A549 (cell line): ENCODE data around the gene ZNF501. TPM values are rescaled to one million over a fixed set of nuclear protein-coding genes. Genes with fewer than 3 reads are reported as not detected.

ENCODE experiments used
- ATAC-seq, 2 experiments: fragments of 200-7000 bp in 1 of 2; fragments of >200 bp in 1 of 2; cut with Nextera tagmentation in 1 of 2; cut with Tn5 transposase in 1 of 2; 3 replicates each; pipeline versions ENCODE4 v1.8.0 to v1.9.1; 2018 to 2020; ENCODE audit warnings: mild to moderate bottlenecking in 1 of 2, moderate library complexity in 1 of 2
- CTCF ChIA-PET: fragments of 300-600 bp; sonication (Branson Sonifier 250); formaldehyde crosslinking; extraction: SDS; loops from one replicate; lab custom pipeline; 2021; ENCODE audit warnings: antibody characterized with exemption, inconsistent platforms; lab: Yijun Ruan, JAX
- POLR2A ChIA-PET: fragments of 350-600 bp; formaldehyde crosslinking; extraction: SDS; loops from one replicate; lab custom pipeline; 2021; ENCODE audit warnings: antibody characterized with exemption, inconsistent platforms; lab: Yijun Ruan, JAX
- DNase-seq, 2 experiments: peaks; one replicate each; pipeline versions ENCODE4 v3.0.0 to v3.0.0-alpha.2; 2011 to 2016; ENCODE audit warnings: low read depth in 1 of 2, low spot score in 1 of 2
- FAIRE-seq: peaks from 2 replicates; lab custom pipeline; 2011; peaks lifted over from hg19 to GRCh38; lab: Jason Lieb, UNC
- H3K27ac ChIP-seq, 2 experiments: fragments of >200 bp; sonication (Bioruptor Twin); formaldehyde crosslinking; 3 replicates each; pipeline ENCODE4 v1.5.1; 2016 to 2017
- H3K4me1 ChIP-seq: fragments of >200 bp; sonication (Bioruptor Twin); formaldehyde crosslinking; 3 replicates; pipeline ENCODE4 v1.6.1; 2016
- H3K4me2 ChIP-seq: fragments of >200 bp; sonication (Bioruptor Twin); formaldehyde crosslinking; 3 replicates; pipeline ENCODE4 v1.6.1; 2016
- H3K4me3 ChIP-seq: fragments of >200 bp; sonication (Bioruptor Twin); formaldehyde crosslinking; 3 replicates; pipeline ENCODE4 v1.5.1; 2016
- H3K9me3 ChIP-seq: fragments of >200 bp; sonication (Bioruptor Twin); formaldehyde crosslinking; 3 replicates; pipeline ENCODE4 v1.6.1; 2016
- CBX8 ChIP-seq: fragments of 200-600 bp; sonication (generic); IDR thresholded peaks from 2 replicates; pipeline ENCODE4 v1.6.1; 2016
- CEBPB ChIP-seq, 2 experiments: fragments of >200 bp in 1 of 2; sonication (Bioruptor Twin) in 1 of 2; formaldehyde crosslinking in 1 of 2; IDR thresholded peaks; 2 replicates each; pipeline ENCODE4 v1.6.1; 2012 to 2016
- CHD4 ChIP-seq: fragments of 200-600 bp; sonication (generic); IDR thresholded peaks from 2 replicates; pipeline ENCODE4 v1.6.1; 2016; ENCODE audit warnings: antibody characterized with exemption, mild to moderate bottlenecking, borderline replicate concordance
- E2F6 ChIP-seq: IDR thresholded peaks from 2 replicates; pipeline ENCODE4 v1.6.1; 2012; ENCODE audit warnings: low read depth, borderline replicate concordance
- EHF ChIP-seq: fragments of 250-450 bp; sonication (Bioruptor Pico); IDR thresholded peaks from 2 replicates; pipeline ENCODE4 v1.5.0; 2020; ENCODE audit warnings: mild to moderate bottlenecking
- ELK1 ChIP-seq: fragments of 150-350 bp; IDR thresholded peaks from 2 replicates; pipeline ENCODE4 v1.6.1; 2014; ENCODE audit warnings: low read depth, mild to moderate bottlenecking, low read length
- FOSB ChIP-seq: fragments of 250-450 bp; sonication (Bioruptor Pico); IDR thresholded peaks from 2 replicates; pipeline ENCODE4 v1.5.0; 2020; ENCODE audit warnings: mild to moderate bottlenecking, moderate library complexity
- FOXS1 ChIP-seq: fragments of 250-450 bp; sonication (Bioruptor Pico); IDR thresholded peaks from 2 replicates; pipeline ENCODE4 v1.5.0; 2020; ENCODE audit warnings: mild to moderate bottlenecking, moderate library complexity
- HDAC2 ChIP-seq: fragments of 200-600 bp; sonication (generic); IDR thresholded peaks from 2 replicates; pipeline ENCODE4 v1.6.1; 2016
- HOXB13 ChIP-seq: fragments of 250-450 bp; sonication (Bioruptor Pico); IDR thresholded peaks from 2 replicates; pipeline ENCODE4 v1.5.0; 2020; ENCODE audit warnings: low read depth, mild to moderate bottlenecking, moderate library complexity
- JUN ChIP-seq, 2 experiments: fragments of >200 bp; sonication (Bioruptor Twin); formaldehyde crosslinking; IDR thresholded peaks; 2 replicates in 1 of 2; 3 replicates in 1 of 2; pipeline ENCODE4 v1.6.1; 2016 to 2017
- JUNB ChIP-seq: fragments of >200 bp; sonication (Bioruptor Twin); formaldehyde crosslinking; IDR thresholded peaks from 2 replicates; pipeline ENCODE4 v1.6.1; 2016
- KDM1A ChIP-seq: fragments of 200-600 bp; sonication (generic); IDR thresholded peaks from 2 replicates; pipeline ENCODE4 v1.6.1; 2016; ENCODE audit warnings: low read depth, mild to moderate bottlenecking
- MAZ ChIP-seq: fragments of 150-350 bp; IDR thresholded peaks from 2 replicates; pipeline ENCODE4 v1.6.1; 2014; ENCODE audit warnings: antibody characterized with exemption, low read depth, low read length, borderline replicate concordance
- MYC ChIP-seq: IDR thresholded peaks from 2 replicates; pipeline ENCODE4 v1.6.1; 2012; ENCODE audit warnings: mild to moderate bottlenecking, inconsistent platforms, low read length, improper control_type of control experiment, borderline replicate concordance
- POLR2A ChIP-seq: IDR thresholded peaks from 2 replicates; pipeline ENCODE4 v1.6.1; 2012; ENCODE audit warnings: mild to moderate bottlenecking, low read length
- POLR2AphosphoS2 ChIP-seq: conservative IDR thresholded peaks from 2 replicates; pipeline ENCODE4 v1.6.1; 2012; ENCODE audit warnings: low read length, improper control_type of control experiment, inconsistent platforms
- RAD21 ChIP-seq, 2 experiments: fragments of >200 bp in 1 of 2; sonication (Bioruptor Twin) in 1 of 2; formaldehyde crosslinking in 1 of 2; IDR thresholded peaks in 1 of 2; conservative IDR thresholded peaks in 1 of 2; 2 replicates in 1 of 2; 3 replicates in 1 of 2; pipeline ENCODE4 v1.6.1; 2012 to 2018; ENCODE audit warnings: inconsistent platforms in 1 of 2
- REST ChIP-seq: fragments of 200-600 bp; sonication (generic); IDR thresholded peaks from 2 replicates; pipeline ENCODE4 v1.6.1; 2016; ENCODE audit warnings: antibody characterized with exemption, mild to moderate bottlenecking, moderate library complexity
- RFX5 ChIP-seq: fragments of 450-650 bp; IDR thresholded peaks from 2 replicates; pipeline ENCODE4 v1.7.1; 2014; ENCODE audit warnings: antibody characterized with exemption, mild to moderate bottlenecking, moderate library complexity
- TFCP2L1 ChIP-seq: fragments of 250-450 bp; sonication (Bioruptor Pico); IDR thresholded peaks from 2 replicates; pipeline ENCODE4 v1.5.0; 2021; ENCODE audit warnings: mild to moderate bottlenecking
- USF2 ChIP-seq: fragments of 450-650 bp; IDR thresholded peaks from 2 replicates; pipeline ENCODE4 v1.6.1; 2014; ENCODE audit warnings: antibody characterized with exemption
- ZSCAN20 ChIP-seq: fragments of 250-450 bp; sonication (Bioruptor Pico); IDR thresholded peaks from 2 replicates; pipeline ENCODE4 v1.8.0; 2022; ENCODE audit warnings: mild to moderate bottlenecking, moderate library complexity
- WGBS: methylation state at CpG from one replicate; pipeline ENCODE4 v1.1.6; 2017; ENCODE audit errors: missing lambda C conversion rate; 5-methylcytosine and 5-hydroxymethylcytosine counted together
- polyA plus RNA-seq, 4 experiments: library from polyadenylated mRNA; depleted of rRNA in 3 of 4; stranded (reverse); fragments of >200 nt; fragmentation: RNase III in 1 of 4; extraction: RNeasy Plus Mini Kit Qiagen cat#74134 plus additional on column Dnase treatment in 1 of 4; gene quantifications; 2 replicates in 3 of 4; 3 replicates in 1 of 4; pipeline ENCODE4 v1.2.3, GENCODE V29; 2011 to 2017

ZNF501 gene
- polyA plus RNA-seq, 2 of the 4 experiments (the other 2 are of a cell fraction): 0.03 to 0.09 TPM

- TF ChIP-seq ELK1 (no peak), CEBPB (IDR thresholded peaks at IDR 0.05) (no peak), REST (no peak), ZSCAN20 (CRISPR knock-in tag) (no peak), KDM1A (no peak), MAZ (no peak), CBX8 (no peak), JUN (IDR thresholded peaks at IDR 0.05) (no peak), FOSB (CRISPR knock-in tag) (no peak), FOXS1 (no peak), HDAC2 (no peak), TFCP2L1 (CRISPR knock-in tag) (no peak)
- H3K4me2 ChIP-seq: peak overlapping the region; percentile 66
- 5% methylated on average over 15 of the region's 15 CpGs for WGBS
- ChIA-PET POLR2A (interaction anchor here (1.1 to 1.5 kb wide), 4 partner anchors 48 to 423 kb away, joined by 5 to 8 read pairs (median 6); partner anchors contain the start of genes EXOSC7, TCAIM, ZDHHC3 and ZNF502), CTCF (interaction anchor here (0.6 to 1.3 kb wide), 2 partner anchors 112 to 1497 kb away, joined by 3 read pairs; no protein-coding TSS in a partner anchor)
- peak overlapping the region; percentile 82 for H3K4me3 ChIP-seq
- H3K27ac ChIP-seq: peak overlapping the region; percentile 90 to 95
- H3K9me3 ChIP-seq: peaks cover 48% of the 10 kb centered on the region
- no peaks in the 10 kb centered on the region for H3K4me1 ChIP-seq
- DNase-seq (peak; percentile 5 to 6), FAIRE-seq (no peak), ATAC-seq (peak; percentile 16 to 24; a peak in 4 of 6 replicates)
These were observed 31.6 kb downstream of the ZNF501 start for GRCh38 chr3:44761101-44761423.

GRCh38 chr3:44761424-44762169 lies 32.2 kb downstream of the ZNF501 start, which contains the start of the genes KIAA1143 and KIF15:
Gene KIAA1143 (minus strand): TSS chr3:44761619. CDS start chr3:44761602, 17 bp downstream.
Gene KIF15 (plus strand): TSS chr3:44761794. CDS start chr3:44761866, 72 bp downstream.
- no peak for FAIRE-seq
- Histone ChIP-seq H3K4me3 (peak within 1 kb of the TSS; percentile 82), H3K9me3 (peaks cover 47% of the 10 kb centered on the region), H3K27ac (peak within 1 kb of the TSS; percentile 90 to 95), H3K4me1 (no peaks in the 10 kb centered on the region), H3K4me2 (peak within 1 kb of the TSS; percentile 86)
- peak; percentile 69 to 96 for DNase-seq
- 2% methylated on average over 22 of the region's 64 CpGs for WGBS
- peak; percentile 95 to 96 for ATAC-seq
- POLR2A ChIA-PET: interaction anchor here (0.5 to 1.5 kb wide), 8 partner anchors 49 to 423 kb away, joined by 3 to 8 read pairs (median 5); partner anchors contain the start of genes EXOSC7, TCAIM, ZDHHC3 and ZNF502
- CTCF ChIA-PET: interaction anchor here (0.7 to 1.3 kb wide), 2 partner anchors 112 to 219 kb away, joined by 3 read pairs; no protein-coding TSS in a partner anchor
- no peak for TF ChIP-seq POLR2AphosphoS2
- no peak for TF ChIP-seq HOXB13 (CRISPR knock-in tag)
- no peak for TF ChIP-seq MYC
- peak; percentile 77; the same call in 1 of the 2 replicates for TF ChIP-seq E2F6
- peak in 1 of 2 experiments; percentile 78; a peak in 2 of 5 replicates for TF ChIP-seq JUN (IDR thresholded peaks at IDR 0.05)
- TF ChIP-seq FOXS1: no peak
- TF ChIP-seq CHD4: no peak
- TF ChIP-seq ELK1: no peak
- TF ChIP-seq RAD21 (conservative IDR thresholded peaks at IDR 0.05 in 1 of 2, IDR thresholded peaks at IDR 0.05 in 1 of 2): 0 out of 5 replicates have a peak, but pooled peaks of 1 of the 2 experiments have one; percentile 7
- TF ChIP-seq JUNB: no peak
- no peak for TF ChIP-seq USF2
- TF ChIP-seq POLR2A: peak; percentile 44
- no peak for TF ChIP-seq EHF (CRISPR knock-in tag)
- TF ChIP-seq REST: no peak
- TF ChIP-seq RFX5: 0 out of 2 replicates have a peak, but pooled peaks have one; percentile 42
- peak; percentile 70; the same call in 1 of the 2 replicates for TF ChIP-seq HDAC2
